Mammary microvascular endothelial cell (primary cell): Measurements from ENCODE around the gene SPATS1. TPM values are rescaled to one million over a fixed set of nuclear protein-coding genes. Genes with fewer than 3 reads are reported as not detected.

Experiments used
- total RNA-seq: library from RNA; depleted of rRNA; stranded (reverse); fragments of >200 nt; gene quantifications from 2 replicates; pipeline ENCODE4 v1.2.3, GENCODE V29; 2015

Gene SPATS1, protein sequence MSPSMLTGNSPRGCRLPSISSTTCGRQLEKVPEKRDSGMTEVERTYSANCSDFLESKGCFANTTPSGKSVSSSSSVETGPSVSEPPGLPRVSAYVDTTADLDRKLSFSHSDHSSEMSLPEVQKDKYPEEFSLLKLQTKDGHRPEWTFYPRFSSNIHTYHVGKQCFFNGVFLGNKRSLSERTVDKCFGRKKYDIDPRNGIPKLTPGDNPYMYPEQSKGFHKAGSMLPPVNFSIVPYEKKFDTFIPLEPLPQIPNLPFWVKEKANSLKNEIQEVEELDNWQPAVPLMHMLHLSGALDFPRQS
- not detected in 2 replicates for total RNA-seq

DNA sequence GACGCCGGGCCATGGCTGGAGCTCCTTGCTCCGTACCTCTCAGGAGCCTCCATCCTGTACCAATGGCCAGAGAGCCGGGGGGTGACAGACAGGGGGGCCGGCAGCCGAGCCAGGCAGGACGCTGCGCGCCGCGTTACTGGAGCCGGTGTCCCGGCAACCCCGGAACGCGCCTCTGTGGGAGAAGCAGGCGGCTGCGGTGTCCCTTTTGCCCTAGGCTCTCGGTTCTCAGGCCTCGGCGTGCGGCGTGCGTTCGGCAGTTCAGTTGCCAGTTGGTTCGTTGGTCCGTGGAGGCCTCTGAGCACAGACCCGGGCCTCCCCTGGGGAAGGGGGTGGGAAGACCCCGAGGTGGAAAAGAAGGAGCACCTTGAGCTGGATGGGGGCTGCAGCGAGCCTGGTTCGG, at the start of gene SPATS1:
Gene SPATS1, plus strand, starts transcription at position 162 of the 400 bp plus-strand sequence. CDS start 446 bp downstream, outside the sequence.

DNA sequence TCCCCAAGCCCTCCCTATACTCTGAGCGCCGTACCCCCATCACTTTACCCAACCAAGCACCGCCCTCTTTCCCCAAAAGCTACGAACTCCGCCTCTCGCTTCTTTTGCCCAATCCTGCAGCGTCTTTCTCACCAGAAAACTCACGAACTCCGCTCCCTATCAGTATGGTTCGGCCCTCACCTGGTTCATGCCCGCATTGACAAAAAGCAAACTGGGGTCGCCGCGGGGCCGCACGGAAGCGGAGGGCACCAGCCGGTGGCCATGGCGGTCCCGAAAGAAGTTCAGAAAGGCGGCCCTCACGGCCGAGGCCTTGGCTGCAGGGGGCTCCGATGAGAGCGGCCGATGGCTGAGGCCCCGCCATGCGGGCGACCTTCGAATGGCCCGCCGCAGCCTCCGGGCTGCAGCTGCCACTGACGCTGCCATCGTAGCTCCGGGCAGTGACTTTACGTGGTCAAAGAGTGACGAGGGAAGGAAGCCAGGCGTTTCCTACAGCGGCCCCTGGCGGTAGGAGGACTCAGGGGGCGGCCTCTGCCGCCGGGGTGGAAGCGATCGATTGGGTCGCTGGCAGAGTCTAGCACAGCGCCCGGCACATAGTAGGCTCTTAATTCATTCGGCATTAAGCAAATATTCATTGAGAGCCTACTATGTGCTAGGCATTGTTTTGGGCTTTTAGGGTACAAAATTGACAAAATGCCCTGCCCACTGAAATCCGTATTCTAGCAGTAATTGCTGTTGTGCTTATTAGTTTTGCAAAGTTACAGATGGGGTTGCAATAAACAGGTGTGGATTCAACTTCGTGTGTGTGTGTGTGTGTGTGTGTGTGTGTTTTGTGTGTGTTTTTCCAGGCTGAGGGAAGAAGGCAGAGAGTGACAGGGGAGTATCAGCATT, 29.3 kb upstream of the SPATS1 start, which contains the start of gene AARS2:
Gene AARS2, minus strand, starts transcription at position 447 of the 888 bp plus-strand sequence. Its CDS starts 24 bp downstream, at position 423.

DNA sequence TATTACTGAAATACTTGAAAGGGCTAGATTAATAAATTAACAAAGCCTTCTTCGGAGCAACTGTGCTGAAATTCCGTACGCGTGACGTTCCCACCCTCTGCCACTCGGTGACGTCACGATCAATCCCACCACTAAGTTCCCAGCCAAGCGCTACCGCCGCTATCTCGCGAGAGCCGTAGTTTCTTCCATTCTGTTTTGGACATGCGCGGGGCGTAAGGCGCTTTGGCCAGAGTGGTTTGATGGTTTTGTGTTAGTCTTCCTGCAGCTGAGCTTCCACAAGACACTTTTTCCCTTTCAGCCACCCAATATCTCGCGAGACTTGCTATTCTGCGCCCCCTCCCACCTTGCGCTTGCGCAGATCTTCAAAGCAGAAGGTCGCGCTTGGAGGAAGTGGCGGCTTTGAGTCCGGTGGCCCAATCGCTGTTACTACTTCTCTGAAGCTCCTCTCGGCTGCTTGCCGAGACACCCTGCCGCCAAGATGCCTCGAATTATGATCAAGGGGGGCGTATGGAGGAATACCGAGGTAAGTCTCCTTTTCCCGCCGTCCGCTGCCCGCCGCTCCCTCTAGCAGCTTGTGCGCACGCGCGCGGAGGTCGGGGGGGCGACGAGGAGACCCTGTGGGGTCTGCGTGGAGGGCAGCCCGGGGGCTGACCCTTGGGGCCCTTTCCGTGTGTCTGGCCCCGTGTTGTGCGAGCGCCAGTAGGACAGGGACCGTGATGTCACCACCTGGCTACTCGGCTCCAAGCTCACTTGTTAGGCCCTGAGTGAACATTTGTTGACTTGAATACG, 45.1 kb downstream of the SPATS1 start, which contains the start of gene CDC5L:
Gene CDC5L, plus strand, starts transcription at position 361 of the 789 bp plus-strand sequence. Its CDS starts 118 bp downstream, at position 479.

Other genes starting within 250 kb of the SPATS1 start
- 73.2 and 78.3 TPM in 2 replicates for gene MRPL14, start 215.2 kb upstream of the SPATS1 start, total RNA-seq
- 16.6 and 18.5 TPM in 2 replicates for gene TMEM63B, start 215.1 kb upstream of the SPATS1 start, total RNA-seq
- 2.7 and 4.8 TPM in 2 replicates for gene CAPN11, start 183.8 kb upstream of the SPATS1 start, total RNA-seq
- gene MYMX, start 125.7 kb upstream of the SPATS1 start, total RNA-seq: not detected in 2 replicates
- 128 and 179 TPM in 2 replicates for gene SLC29A1, start 119.1 kb upstream of the SPATS1 start, total RNA-seq
- gene HSP90AB1, start 95.5 kb upstream of the SPATS1 start, total RNA-seq: 1,271 and 1,335 TPM in 2 replicates
- gene SLC35B2, start 85.1 kb upstream of the SPATS1 start, total RNA-seq: 57.8 and 62.0 TPM in 2 replicates
- 35.3 and 41.0 TPM in 2 replicates for gene NFKBIE, start 77.1 kb upstream of the SPATS1 start, total RNA-seq
- gene TMEM151B, start 72.2 kb upstream of the SPATS1 start, total RNA-seq: not detected in 2 replicates
- 15.9 and 16.1 TPM in 2 replicates for gene AARS2, start 29.3 kb upstream of the SPATS1 start, total RNA-seq
- 20.3 and 22.1 TPM in 2 replicates for gene CDC5L, start 45.1 kb downstream of the SPATS1 start, total RNA-seq